Liver (tissue), 9 donors: ENCODE data around the gene PPIL4. TPM values are rescaled to one million over a fixed set of nuclear protein-coding genes. Genes with fewer than 3 reads are reported as not detected.

Experiments
- DNase-seq: peaks from one replicate; pipeline ENCODE4 v3.0.0-alpha.2; 2017; ENCODE audit warnings: low spot score
- H3K27ac ChIP-seq, 2 donors: one replicate each; pipeline ENCODE4 v1.7.0; 2013; ENCODE audit warnings: inconsistent platforms in 2 of 2, low read length in 2 of 2, control low read depth in 1 of 2, low read depth in 1 of 2, mild to moderate bottlenecking in 1 of 2
- H3K27me3 ChIP-seq, 4 donors: one replicate each; pipeline versions ENCODE4 v1.6.1 to v1.7.0; 2013; ENCODE audit warnings: low read length in 3 of 4, inconsistent platforms in 1 of 4, mild to moderate bottlenecking in 1 of 4, moderate library complexity in 1 of 4; ENCODE audit not compliant: control insufficient read depth in 4 of 4, insufficient read depth in 4 of 4
- H3K36me3 ChIP-seq, 4 donors: one replicate each; pipeline versions ENCODE4 v1.6.1 to v1.7.0; 2013; ENCODE audit warnings: low read length in 3 of 4, mild to moderate bottlenecking in 3 of 4, low read depth in 1 of 4, moderate library complexity in 1 of 4; ENCODE audit not compliant: control insufficient read depth in 4 of 4, insufficient read depth in 3 of 4
- H3K4me1 ChIP-seq, 4 donors: one replicate each; pipeline versions ENCODE4 v1.6.1 to v1.7.0; 2013; ENCODE audit warnings: low read length in 3 of 4, mild to moderate bottlenecking in 3 of 4, moderate library complexity in 1 of 4; ENCODE audit not compliant: control insufficient read depth in 4 of 4, insufficient read depth in 4 of 4
- H3K4me3 ChIP-seq, 3 donors: one replicate each; pipeline versions ENCODE4 v1.6.1 to v1.7.0; 2013; ENCODE audit warnings: low read length in 3 of 3, control low read depth in 1 of 3, low read depth in 1 of 3, mild to moderate bottlenecking in 1 of 3
- H3K9ac ChIP-seq, 2 donors: one replicate each; pipeline ENCODE4 v1.7.0; 2013; ENCODE audit warnings: low read length in 2 of 2, mild to moderate bottlenecking in 2 of 2, moderate library complexity in 2 of 2, control low read depth in 1 of 2, low read depth in 1 of 2
- H3K9me3 ChIP-seq, 4 donors: one replicate each; pipeline versions ENCODE4 v1.6.1 to v1.7.0; 2013; ENCODE audit warnings: low read length in 3 of 4; ENCODE audit not compliant: control insufficient read depth in 4 of 4
- EGR1 ChIP-seq, 2 donors: IDR thresholded peaks; 2 replicates each; pipeline ENCODE4 v1.6.1; 2016 to 2018; ENCODE audit warnings: antibody characterized with exemption in 2 of 2, low read depth in 2 of 2
- FOXA1 ChIP-seq: IDR thresholded peaks from 2 replicates; pipeline ENCODE4 v1.6.1; 2016; ENCODE audit warnings: antibody characterized with exemption
- FOXA2 ChIP-seq: IDR thresholded peaks from 2 replicates; pipeline ENCODE4 v1.6.1; 2016; ENCODE audit warnings: antibody characterized with exemption
- HNF4A ChIP-seq, 2 donors: conservative IDR thresholded peaks; 2 replicates each; pipeline ENCODE4 v1.6.1; 2016; ENCODE audit warnings: antibody characterized with exemption in 2 of 2, mild to moderate bottlenecking in 2 of 2
- HNF4G ChIP-seq: IDR thresholded peaks from 2 replicates; pipeline ENCODE4 v1.6.1; 2016; ENCODE audit warnings: antibody characterized with exemption
- JUND ChIP-seq, 2 donors: IDR thresholded peaks; 2 replicates each; pipeline ENCODE4 v1.6.1; 2016; ENCODE audit warnings: antibody characterized with exemption in 2 of 2
- MAX ChIP-seq: IDR thresholded peaks from 2 replicates; pipeline ENCODE4 v1.6.1; 2016; ENCODE audit warnings: antibody characterized with exemption
- NR2F2 ChIP-seq: IDR thresholded peaks from 2 replicates; pipeline ENCODE4 v1.6.1; 2016; ENCODE audit warnings: antibody characterized with exemption
- REST ChIP-seq: IDR thresholded peaks from 2 replicates; pipeline ENCODE4 v1.6.1; 2016; ENCODE audit warnings: antibody characterized with exemption, mild to moderate bottlenecking
- RXRA ChIP-seq, 2 donors: IDR thresholded peaks; 2 replicates each; pipeline ENCODE4 v1.6.1; 2017 to 2018; ENCODE audit warnings: antibody characterized with exemption in 2 of 2, mild to moderate bottlenecking in 1 of 2
- SP1 ChIP-seq: IDR thresholded peaks from 2 replicates; pipeline ENCODE4 v1.6.1; 2018; ENCODE audit warnings: antibody characterized with exemption, mild to moderate bottlenecking
- TAF1 ChIP-seq: conservative IDR thresholded peaks from 2 replicates; pipeline ENCODE4 v1.6.1; 2016; ENCODE audit warnings: antibody characterized with exemption, mild to moderate bottlenecking
- ZBTB33 ChIP-seq: IDR thresholded peaks from 2 replicates; pipeline ENCODE4 v1.6.1; 2016; ENCODE audit warnings: antibody characterized with exemption
- WGBS: extraction: QIAGEN DNeasy Blood & Tissue Kit; methylation state at CpG from one replicate; pipeline ENCODE4 v1.1.7; 2013; 5-methylcytosine and 5-hydroxymethylcytosine counted together
- polyA plus RNA-seq, 2 donors: library from polyadenylated mRNA; stranded (reverse) in 1 of 2; unstranded in 1 of 2; fragments of 200-250 nt in 1 of 2; fragments of >200 nt in 1 of 2; fragmentation: Nextera tagmentation in 1 of 2; extraction: Ambion mirVana in 1 of 2; gene quantifications; one replicate each; pipeline versions ENCODE4 v1.2.1 to v1.2.3, GENCODE V29; 2013 to 2015
- total RNA-seq, 2 donors: library from RNA; depleted of rRNA; stranded (reverse); fragments of >200 nt; gene quantifications; one replicate each; pipeline ENCODE4 v1.2.3, GENCODE V29; 2014
- donor health status: healthy.
- donor health status: healthy.
- donor health status: healthy.
- donor health status: healthy.
- donor health status: healthy.

The PPIL4 gene
- total and polyA plus RNA-seq, 4 donors = 6.4 to 13.1 (median 9.6) TPM

- no peak overlapping the region for H3K4me3 ChIP-seq
- H3K9ac ChIP-seq = no peak overlapping the region
- TF ChIP-seq HNF4G (no peak), FOXA1 (no peak)
- no peaks in the 10 kb centered on the region for H3K9me3 ChIP-seq
- no peak overlapping the region for H3K27ac ChIP-seq
- no peaks in the 10 kb centered on the region for H3K27me3 ChIP-seq
- peaks cover 0 to 7% (median 2%) of the 10 kb centered on the region in 4 donors for H3K36me3 ChIP-seq
- WGBS = 87% methylated on average over 2 of the region's 2 CpGs
- H3K4me1 ChIP-seq = no peaks in the 10 kb centered on the region
- DNase-seq = no peak
These were observed 42.0 kb downstream of the PPIL4 start for GRCh38 chr6:149503872-149504271.

- TF ChIP-seq REST = no peak
- TF ChIP-seq NR2F2 = no peak
- no peak for TF ChIP-seq FOXA2
- TF ChIP-seq ZBTB33 = no peak
- no peak for TF ChIP-seq RXRA (IDR thresholded peaks at IDR 0.05)
- TF ChIP-seq TAF1 = no peak
These were observed 42.6 kb downstream of the PPIL4 start for GRCh38 chr6:149503276-149503675.

GRCh38 chr6:149501768-149502167 is 44.1 kb downstream of the PPIL4 start:
- Histone ChIP-seq H3K9me3 (no peaks in the 10 kb centered on the region), H3K27me3 (no peaks in the 10 kb centered on the region), H3K36me3 (peaks cover 0 to 7% (median 2%) of the 10 kb centered on the region in 4 donors), H3K9ac (no peak overlapping the region), H3K27ac (no peak overlapping the region), H3K4me3 (no peak overlapping the region), H3K4me1 (no peaks in the 10 kb centered on the region)
- TF ChIP-seq SP1 (no peak), FOXA1 (no peak), FOXA2 (no peak), MAX (no peak), HNF4A (conservative IDR thresholded peaks at IDR 0.05) (no peak), EGR1 (IDR thresholded peaks at IDR 0.05; ENCODE audit: low read depth in 2 of 2) (no peak), JUND (IDR thresholded peaks at IDR 0.05) (no peak)
- 97% methylated on average over 3 of the region's 3 CpGs for WGBS
- DNase-seq = no peak

More at GRCh38 chr6:149503276-149503675, 42.6 kb downstream of the PPIL4 start:
- 93% methylated on average over 2 of the region's 2 CpGs for WGBS
- Histone ChIP-seq H3K27ac (no peak overlapping the region), H3K27me3 (no peaks in the 10 kb centered on the region), H3K4me1 (no peaks in the 10 kb centered on the region), H3K9me3 (no peaks in the 10 kb centered on the region), H3K9ac (no peak overlapping the region), H3K4me3 (no peak overlapping the region), H3K36me3 (peaks cover 0 to 7% (median 2%) of the 10 kb centered on the region in 4 donors)
- no peak for DNase-seq
